ENCODE results near the gene AOAH. TPM values are rescaled to one million over a fixed set of nuclear protein-coding genes. Genes with fewer than 3 reads are reported as not detected.

The AOAH gene
- total RNA-seq, 1 experiment from 2014 or later = 0.39 TPM

- no peak overlapping the region for H3K56ac ChIP-seq (ENCODE audit: insufficient read length, low read depth, low read length)
- no peak overlapping the region for H2BK5ac ChIP-seq (ENCODE audit: insufficient read length, low read length)
- H3K4me2 ChIP-seq (ENCODE audit: insufficient read depth, insufficient read length, low read length) = no peak overlapping the region
- DNase-seq = no peak
- no peak overlapping the region for H2BK12ac ChIP-seq (ENCODE audit: insufficient read length, low read depth, low read length)
- no peaks in the 10 kb centered on the region for H3K79me1 ChIP-seq (ENCODE audit: insufficient read depth, low read depth, low read length, poor library complexity, severe bottlenecking)
- no peaks in the 10 kb centered on the region for H3K9me3 ChIP-seq (ENCODE audit: control insufficient read depth, low read depth, low read length)
- no peak overlapping the region for H2AFZ ChIP-seq (ENCODE audit: low read length)
- no peaks in the 10 kb centered on the region for H3K79me2 ChIP-seq (ENCODE audit: insufficient read depth, low read length)
- no peak overlapping the region for H3K14ac ChIP-seq (ENCODE audit: insufficient read depth, low read length)
- TF ChIP-seq CTCF (conservative IDR thresholded peaks at IDR 0.05) = no peak
- no peak overlapping the region for H3T11ph ChIP-seq (ENCODE audit: low read length)
- no peak overlapping the region for H3K4ac ChIP-seq (ENCODE audit: low read depth, low read length)
- H2BK20ac ChIP-seq (ENCODE audit: low read depth, low read length, poor library complexity, severe bottlenecking) = no peak overlapping the region
- H2BK120ac ChIP-seq (ENCODE audit: low read depth, low read length, poor library complexity, severe bottlenecking) = no peak overlapping the region
- H2AK5ac ChIP-seq (ENCODE audit: insufficient read length, low read length) = no peak overlapping the region
- no peak overlapping the region for H3K9ac ChIP-seq (ENCODE audit: extremely low read depth, insufficient read length, low read length)
- no CpG with 5 or more reads among the region's 3 CpGs for WGBS (ENCODE audit: extremely low coverage, insufficient read length, low lambda C conversion rate)
- no peak overlapping the region for H3K27ac ChIP-seq (ENCODE audit: insufficient read length, low read depth, low read length)
- Mint-ChIP-seq H3K4me1 (0 out of 4 replicates have a peak, but pooled peaks cover 0 to 2% of the 10 kb centered on the region in 2 experiments), H3K4me3 (no peak overlapping the region), H3K27me3 (ENCODE audit: low read depth) (no peaks in the 10 kb centered on the region), H3K36me3 (ENCODE audit: insufficient read depth in 1 of 3, low read depth in 3 of 3) (no peaks in the 10 kb centered on the region), H3K9me3 (no peaks in the 10 kb centered on the region; a peak in 1 of 5 replicates), H3K27ac (no peak overlapping the region)
- H3K27me3 ChIP-seq (ENCODE audit: insufficient read depth, low read length) = no peaks in the 10 kb centered on the region
- no peak overlapping the region for H4K5ac ChIP-seq (ENCODE audit: insufficient read length, low read depth, low read length)
- H4K91ac ChIP-seq (ENCODE audit: insufficient read length, low read depth, low read length) = no peak overlapping the region
- no peak overlapping the region for H4K8ac ChIP-seq (replicated peaks; ENCODE audit: insufficient read length, low read depth, low read length)
- no peak overlapping the region for H3K18ac ChIP-seq (ENCODE audit: insufficient read length, low read depth, low read length)
- no peaks in the 10 kb centered on the region for H3K4me1 ChIP-seq (ENCODE audit: insufficient read depth, low read length)
- H3K23me2 ChIP-seq (ENCODE audit: insufficient read length, low read depth, low read length, poor library complexity, severe bottlenecking) = no peaks in the 10 kb centered on the region
- no peaks in the 10 kb centered on the region for H4K20me1 ChIP-seq (ENCODE audit: control insufficient read depth, insufficient read depth, insufficient read length)
- H2BK15ac ChIP-seq (ENCODE audit: low read depth, low read length) = no peak overlapping the region
- H3K23ac ChIP-seq (ENCODE audit: insufficient read length, low read depth, low read length) = no peak overlapping the region
These were observed 248.9 kb downstream of the AOAH start for GRCh38 chr7:36475381-36475780.

Data from H9 (cell line).